A549 (cell line): ENCODE results near the gene UGT1A4. TPM values are rescaled to one million over a fixed set of nuclear protein-coding genes. Genes with fewer than 3 reads are reported as not detected.

ENCODE experiments used
- ATAC-seq, 2 experiments: fragments of 200-7000 bp in 1 of 2; fragments of >200 bp in 1 of 2; cut with Nextera tagmentation in 1 of 2; cut with Tn5 transposase in 1 of 2; 3 replicates each; pipeline versions ENCODE4 v1.8.0 to v1.9.1; 2018 to 2020; ENCODE audit warnings: mild to moderate bottlenecking in 1 of 2, moderate library complexity in 1 of 2
- CTCF ChIA-PET: fragments of 300-600 bp; sonication (Branson Sonifier 250); formaldehyde crosslinking; extraction: SDS; loops from one replicate; lab custom pipeline; 2021; ENCODE audit warnings: antibody characterized with exemption, inconsistent platforms; lab: Yijun Ruan, JAX
- POLR2A ChIA-PET: fragments of 350-600 bp; formaldehyde crosslinking; extraction: SDS; loops from one replicate; lab custom pipeline; 2021; ENCODE audit warnings: antibody characterized with exemption, inconsistent platforms; lab: Yijun Ruan, JAX
- DNase-seq, 2 experiments: peaks; one replicate each; pipeline versions ENCODE4 v3.0.0 to v3.0.0-alpha.2; 2011 to 2016; ENCODE audit warnings: low read depth in 1 of 2, low spot score in 1 of 2
- FAIRE-seq: peaks from 2 replicates; lab custom pipeline; 2011; peaks lifted over from hg19 to GRCh38; lab: Jason Lieb, UNC
- H3K27ac ChIP-seq, 2 experiments: fragments of >200 bp; sonication (Bioruptor Twin); formaldehyde crosslinking; 3 replicates each; pipeline ENCODE4 v1.5.1; 2016 to 2017
- H3K4me1 ChIP-seq: fragments of >200 bp; sonication (Bioruptor Twin); formaldehyde crosslinking; 3 replicates; pipeline ENCODE4 v1.6.1; 2016
- H3K4me2 ChIP-seq: fragments of >200 bp; sonication (Bioruptor Twin); formaldehyde crosslinking; 3 replicates; pipeline ENCODE4 v1.6.1; 2016
- H3K4me3 ChIP-seq: fragments of >200 bp; sonication (Bioruptor Twin); formaldehyde crosslinking; 3 replicates; pipeline ENCODE4 v1.5.1; 2016
- H3K9me3 ChIP-seq: fragments of >200 bp; sonication (Bioruptor Twin); formaldehyde crosslinking; 3 replicates; pipeline ENCODE4 v1.6.1; 2016
- CEBPB ChIP-seq, 2 experiments: fragments of >200 bp in 1 of 2; sonication (Bioruptor Twin) in 1 of 2; formaldehyde crosslinking in 1 of 2; IDR thresholded peaks; 2 replicates each; pipeline ENCODE4 v1.6.1; 2012 to 2016
- EHMT2 ChIP-seq: fragments of 200-600 bp; sonication (generic); IDR thresholded peaks from 2 replicates; pipeline ENCODE4 v1.6.1; 2016; ENCODE audit warnings: antibody characterized with exemption, low read depth, mild to moderate bottlenecking, moderate library complexity
- FOSB ChIP-seq: fragments of 250-450 bp; sonication (Bioruptor Pico); IDR thresholded peaks from 2 replicates; pipeline ENCODE4 v1.5.0; 2020; ENCODE audit warnings: mild to moderate bottlenecking, moderate library complexity
- HDAC2 ChIP-seq: fragments of 200-600 bp; sonication (generic); IDR thresholded peaks from 2 replicates; pipeline ENCODE4 v1.6.1; 2016
- HOXB13 ChIP-seq: fragments of 250-450 bp; sonication (Bioruptor Pico); IDR thresholded peaks from 2 replicates; pipeline ENCODE4 v1.5.0; 2020; ENCODE audit warnings: low read depth, mild to moderate bottlenecking, moderate library complexity
- HOXB5 ChIP-seq: fragments of 250-450 bp; sonication (Bioruptor Pico); IDR thresholded peaks from 2 replicates; pipeline ENCODE4 v1.5.0; 2020; ENCODE audit warnings: mild to moderate bottlenecking, moderate library complexity
- JUN ChIP-seq, 2 experiments: fragments of >200 bp; sonication (Bioruptor Twin); formaldehyde crosslinking; IDR thresholded peaks; 2 replicates in 1 of 2; 3 replicates in 1 of 2; pipeline ENCODE4 v1.6.1; 2016 to 2017
- MAFK ChIP-seq: fragments of 450-650 bp; IDR thresholded peaks from 2 replicates; pipeline ENCODE4 v1.6.1; 2014; ENCODE audit not compliant: partially characterized antibody
- ZNF302 ChIP-seq: fragments of 250-450 bp; sonication (Bioruptor Pico); IDR thresholded peaks from 2 replicates; pipeline ENCODE4 v1.9.0; 2021; ENCODE audit warnings: inconsistent platforms, mild to moderate bottlenecking, moderate library complexity
- WGBS: methylation state at CpG from one replicate; pipeline ENCODE4 v1.1.6; 2017; ENCODE audit errors: missing lambda C conversion rate; 5-methylcytosine and 5-hydroxymethylcytosine counted together
- polyA plus RNA-seq, 4 experiments: library from polyadenylated mRNA; depleted of rRNA in 3 of 4; stranded (reverse); fragments of >200 nt; fragmentation: RNase III in 1 of 4; extraction: RNeasy Plus Mini Kit Qiagen cat#74134 plus additional on column Dnase treatment in 1 of 4; gene quantifications; 2 replicates in 3 of 4; 3 replicates in 1 of 4; pipeline ENCODE4 v1.2.3, GENCODE V29; 2011 to 2017
- TF ChIP-seq, protein P1 (sequence below): IDR thresholded peaks from 2 replicates; pipeline ENCODE4 v1.6.1; 2012
- TF ChIP-seq, protein P2 (sequence below): fragments of >200 bp; sonication (Bioruptor Twin); formaldehyde crosslinking; IDR thresholded peaks from 3 replicates; pipeline ENCODE4 v1.5.1; 2016
- TF ChIP-seq, protein P3 (sequence below): fragments of 250-450 bp; sonication (Bioruptor Pico); IDR thresholded peaks from 2 replicates; pipeline ENCODE4 v1.5.0; 2021; ENCODE audit warnings: mild to moderate bottlenecking, moderate library complexity, borderline replicate concordance

Gene UGT1A4
- polyA plus RNA-seq, 2 of the 4 experiments (the other 2 are of a cell fraction): 0.13 to 0.14 TPM

DNA sequence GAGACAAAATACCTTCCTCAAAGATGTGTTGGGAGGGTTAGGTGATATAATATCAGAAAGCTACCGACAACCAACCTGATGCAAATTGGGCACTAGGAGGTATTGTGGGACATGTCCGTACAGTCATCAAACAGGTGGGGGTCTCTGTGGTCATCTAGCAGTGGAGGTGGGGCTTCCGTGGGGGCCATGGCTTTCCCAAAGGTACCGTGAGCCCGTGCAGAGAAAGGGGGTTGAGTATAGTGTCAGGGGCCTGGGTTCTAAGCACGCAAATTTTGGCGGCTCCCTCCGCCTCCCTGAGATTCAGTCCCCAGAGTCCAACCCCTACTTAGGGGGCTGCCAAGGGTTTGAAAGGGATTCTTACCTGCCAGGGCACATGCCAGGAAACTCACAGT is 103.2 kb downstream of the UGT1A4 start (continued):
- TF ChIP-seq, protein P1, sequence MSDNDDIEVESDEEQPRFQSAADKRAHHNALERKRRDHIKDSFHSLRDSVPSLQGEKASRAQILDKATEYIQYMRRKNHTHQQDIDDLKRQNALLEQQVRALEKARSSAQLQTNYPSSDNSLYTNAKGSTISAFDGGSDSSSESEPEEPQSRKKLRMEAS: no peak
- no peak for TF ChIP-seq JUN (IDR thresholded peaks at IDR 0.05)
- TF ChIP-seq MAFK: no peak
- TF ChIP-seq, protein P2, sequence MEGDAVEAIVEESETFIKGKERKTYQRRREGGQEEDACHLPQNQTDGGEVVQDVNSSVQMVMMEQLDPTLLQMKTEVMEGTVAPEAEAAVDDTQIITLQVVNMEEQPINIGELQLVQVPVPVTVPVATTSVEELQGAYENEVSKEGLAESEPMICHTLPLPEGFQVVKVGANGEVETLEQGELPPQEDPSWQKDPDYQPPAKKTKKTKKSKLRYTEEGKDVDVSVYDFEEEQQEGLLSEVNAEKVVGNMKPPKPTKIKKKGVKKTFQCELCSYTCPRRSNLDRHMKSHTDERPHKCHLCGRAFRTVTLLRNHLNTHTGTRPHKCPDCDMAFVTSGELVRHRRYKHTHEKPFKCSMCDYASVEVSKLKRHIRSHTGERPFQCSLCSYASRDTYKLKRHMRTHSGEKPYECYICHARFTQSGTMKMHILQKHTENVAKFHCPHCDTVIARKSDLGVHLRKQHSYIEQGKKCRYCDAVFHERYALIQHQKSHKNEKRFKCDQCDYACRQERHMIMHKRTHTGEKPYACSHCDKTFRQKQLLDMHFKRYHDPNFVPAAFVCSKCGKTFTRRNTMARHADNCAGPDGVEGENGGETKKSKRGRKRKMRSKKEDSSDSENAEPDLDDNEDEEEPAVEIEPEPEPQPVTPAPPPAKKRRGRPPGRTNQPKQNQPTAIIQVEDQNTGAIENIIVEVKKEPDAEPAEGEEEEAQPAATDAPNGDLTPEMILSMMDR: no peak
- no peak for TF ChIP-seq EHMT2

DNA sequence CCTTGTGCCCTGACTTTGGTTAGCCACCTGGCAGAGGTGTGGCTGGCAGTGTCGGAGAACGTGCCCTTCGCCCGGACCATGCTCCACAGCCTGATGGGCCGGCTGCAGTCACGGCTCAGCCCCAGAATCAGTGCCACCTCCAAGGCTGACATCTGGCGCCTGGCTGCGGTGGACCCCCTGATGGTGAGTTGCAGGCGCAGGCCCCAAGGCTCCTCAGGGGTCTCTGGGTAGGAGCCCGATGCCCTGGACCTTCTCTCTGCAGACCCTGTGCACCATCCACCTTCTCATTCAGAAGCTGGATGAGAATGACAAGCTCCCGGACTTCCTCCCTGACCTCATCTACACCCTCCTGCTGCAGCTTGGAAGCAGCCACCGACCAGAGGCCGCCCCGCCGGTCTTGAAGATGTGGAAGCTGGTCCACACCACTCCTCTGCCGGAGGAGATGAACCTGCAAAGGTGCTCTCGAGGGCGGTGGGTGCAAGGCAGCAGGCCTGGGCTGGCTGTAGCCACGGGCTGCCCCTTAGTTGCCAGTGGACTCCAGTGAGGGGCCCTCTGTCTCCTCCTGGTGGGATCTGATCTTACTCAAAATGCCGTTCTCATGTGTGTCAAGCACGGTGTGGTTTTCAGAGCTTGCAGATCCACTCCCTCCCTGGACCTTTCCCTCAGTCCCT is 103.7 kb downstream of the UGT1A4 start:
- peak overlapping the region; percentile 65 to 81; a peak in 5 of 6 replicates for H3K27ac ChIP-seq
- 0 out of 3 replicates have a peak, but pooled peaks cover 7% of the 10 kb centered on the region for H3K9me3 ChIP-seq
- 96% methylated on average over 16 of the region's 21 CpGs for WGBS
- CTCF ChIA-PET: interaction anchor here (1.3 to 1.9 kb wide), 2 partner anchors 31 to 111 kb away, joined by 3 read pairs; no protein-coding TSS in a partner anchor
- no peak overlapping the region for H3K4me3 ChIP-seq
- DNase-seq (no peak), ATAC-seq (peak in 1 of 2 experiments; percentile 10; a peak in 2 of 6 replicates), FAIRE-seq (no peak)
- peaks cover 23% of the 10 kb centered on the region for H3K4me1 ChIP-seq
- POLR2A ChIA-PET: no interaction called here
- no peak overlapping the region for H3K4me2 ChIP-seq
- TF ChIP-seq, protein P3, sequence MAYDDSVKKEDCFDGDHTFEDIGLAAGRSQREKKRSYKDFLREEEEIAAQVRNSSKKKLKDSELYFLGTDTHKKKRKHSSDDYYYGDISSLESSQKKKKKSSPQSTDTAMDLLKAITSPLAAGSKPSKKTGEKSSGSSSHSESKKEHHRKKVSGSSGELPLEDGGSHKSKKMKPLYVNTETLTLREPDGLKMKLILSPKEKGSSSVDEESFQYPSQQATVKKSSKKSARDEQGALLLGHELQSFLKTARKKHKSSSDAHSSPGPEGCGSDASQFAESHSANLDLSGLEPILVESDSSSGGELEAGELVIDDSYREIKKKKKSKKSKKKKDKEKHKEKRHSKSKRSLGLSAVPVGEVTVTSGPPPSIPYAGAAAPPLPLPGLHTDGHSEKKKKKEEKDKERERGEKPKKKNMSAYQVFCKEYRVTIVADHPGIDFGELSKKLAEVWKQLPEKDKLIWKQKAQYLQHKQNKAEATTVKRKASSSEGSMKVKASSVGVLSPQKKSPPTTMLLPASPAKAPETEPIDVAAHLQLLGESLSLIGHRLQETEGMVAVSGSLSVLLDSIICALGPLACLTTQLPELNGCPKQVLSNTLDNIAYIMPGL: no peak
- TF ChIP-seq HDAC2: no peak
- no peak for TF ChIP-seq MAFK
- TF ChIP-seq CEBPB (IDR thresholded peaks at IDR 0.05): no peak
- no peak for TF ChIP-seq HOXB5 (CRISPR knock-in tag)
- TF ChIP-seq HOXB13: no peak
- TF ChIP-seq FOSB (CRISPR knock-in tag): no peak
- TF ChIP-seq ZNF302 (CRISPR knock-in tag): no peak

Other genes starting within 250 kb of the UGT1A4 start
- 57.0 and 65.3 TPM in 2 replicates for gene USP40, start 152.0 kb upstream of the UGT1A4 start, polyA plus RNA-seq (2011; rRNA removed)
- gene USP40, start 152.0 kb upstream of the UGT1A4 start, polyA plus RNA-seq (2017; fragmentation: RNase III; extraction: RNeasy Plus Mini Kit Qiagen cat#74134 plus additional on column Dnase treatment): 22.9 to 24.6 TPM (median 24.5 TPM) in 3 replicates
- 0.12 and 0.22 TPM in 2 replicates for gene UGT1A8, start 101.1 kb upstream of the UGT1A4 start, polyA plus RNA-seq (2011; rRNA removed)
- 0.05 to 0.25 TPM in 2 of 3 replicates, not detected in the other for gene UGT1A8, start 101.1 kb upstream of the UGT1A4 start, polyA plus RNA-seq (2017; fragmentation: RNase III; extraction: RNeasy Plus Mini Kit Qiagen cat#74134 plus additional on column Dnase treatment)
- gene UGT1A10, start 82.3 kb upstream of the UGT1A4 start, polyA plus RNA-seq (2011; rRNA removed): 0.10 and 0.12 TPM in 2 replicates
- gene UGT1A10, start 82.3 kb upstream of the UGT1A4 start, polyA plus RNA-seq (2017; fragmentation: RNase III; extraction: RNeasy Plus Mini Kit Qiagen cat#74134 plus additional on column Dnase treatment): not detected in 3 replicates
- 10.6 and 11.0 TPM in 2 replicates for gene UGT1A9, start 46.8 kb upstream of the UGT1A4 start, polyA plus RNA-seq (2011; rRNA removed)
- gene UGT1A9, start 46.8 kb upstream of the UGT1A4 start, polyA plus RNA-seq (2017; fragmentation: RNase III; extraction: RNeasy Plus Mini Kit Qiagen cat#74134 plus additional on column Dnase treatment): 10.3 to 13.1 TPM (median 11.8 TPM) in 3 replicates
- gene UGT1A7, start 36.8 kb upstream of the UGT1A4 start, polyA plus RNA-seq (2011; rRNA removed): 8.9 and 10.0 TPM in 2 replicates
- 6.9 to 9.8 TPM (median 9.3 TPM) in 3 replicates for gene UGT1A7, start 36.8 kb upstream of the UGT1A4 start, polyA plus RNA-seq (2017; fragmentation: RNase III; extraction: RNeasy Plus Mini Kit Qiagen cat#74134 plus additional on column Dnase treatment)
- 3.5 and 5.5 TPM in 2 replicates for gene UGT1A6, start 25.8 kb upstream of the UGT1A4 start, polyA plus RNA-seq (2011; rRNA removed)
- 2.0 to 2.9 TPM (median 2.5 TPM) in 3 replicates for gene UGT1A6, start 25.8 kb upstream of the UGT1A4 start, polyA plus RNA-seq (2017; fragmentation: RNase III; extraction: RNeasy Plus Mini Kit Qiagen cat#74134 plus additional on column Dnase treatment)
- 0.05 TPM in 1 of 2 replicates, not detected in the other for gene UGT1A5, start 5.8 kb upstream of the UGT1A4 start, polyA plus RNA-seq (2011; rRNA removed)
- gene UGT1A5, start 5.8 kb upstream of the UGT1A4 start, polyA plus RNA-seq (2017; fragmentation: RNase III; extraction: RNeasy Plus Mini Kit Qiagen cat#74134 plus additional on column Dnase treatment): 0.12 TPM in 1 of 3 replicates, not detected in the others
- 0.39 and 0.49 TPM in 2 replicates for gene UGT1A3, start 10.3 kb downstream of the UGT1A4 start, polyA plus RNA-seq (2011; rRNA removed)
- gene UGT1A3, start 10.3 kb downstream of the UGT1A4 start, polyA plus RNA-seq (2017; fragmentation: RNase III; extraction: RNeasy Plus Mini Kit Qiagen cat#74134 plus additional on column Dnase treatment): 0.08 to 0.23 TPM (median 0.17 TPM) in 3 replicates
- gene UGT1A1, start 41.5 kb downstream of the UGT1A4 start, polyA plus RNA-seq (2011; rRNA removed): 1.9 and 2.5 TPM in 2 replicates
- 1.4 to 2.0 TPM (median 1.9 TPM) in 3 replicates for gene UGT1A1, start 41.5 kb downstream of the UGT1A4 start, polyA plus RNA-seq (2017; fragmentation: RNase III; extraction: RNeasy Plus Mini Kit Qiagen cat#74134 plus additional on column Dnase treatment)
- gene MROH2A, start 59.6 kb downstream of the UGT1A4 start, polyA plus RNA-seq (2011; rRNA removed): 0.63 and 0.71 TPM in 2 replicates
- gene MROH2A, start 59.6 kb downstream of the UGT1A4 start, polyA plus RNA-seq (2017; fragmentation: RNase III; extraction: RNeasy Plus Mini Kit Qiagen cat#74134 plus additional on column Dnase treatment): 0.04 to 0.28 TPM (median 0.10 TPM) in 3 replicates
- gene HJURP, start 135.8 kb downstream of the UGT1A4 start, polyA plus RNA-seq (2011; rRNA removed): 111 and 119 TPM in 2 replicates
- 102 to 109 TPM (median 103 TPM) in 3 replicates for gene HJURP, start 135.8 kb downstream of the UGT1A4 start, polyA plus RNA-seq (2017; fragmentation: RNase III; extraction: RNeasy Plus Mini Kit Qiagen cat#74134 plus additional on column Dnase treatment)
- 0.90 and 0.97 TPM in 2 replicates for gene TRPM8, start 198.6 kb downstream of the UGT1A4 start, polyA plus RNA-seq (2011; rRNA removed)
- gene TRPM8, start 198.6 kb downstream of the UGT1A4 start, polyA plus RNA-seq (2017; fragmentation: RNase III; extraction: RNeasy Plus Mini Kit Qiagen cat#74134 plus additional on column Dnase treatment): 0.09 to 0.25 TPM (median 0.24 TPM) in 3 replicates